ENCODE data around the gene MAD1L1.

The MAD1L1 gene

DNA sequence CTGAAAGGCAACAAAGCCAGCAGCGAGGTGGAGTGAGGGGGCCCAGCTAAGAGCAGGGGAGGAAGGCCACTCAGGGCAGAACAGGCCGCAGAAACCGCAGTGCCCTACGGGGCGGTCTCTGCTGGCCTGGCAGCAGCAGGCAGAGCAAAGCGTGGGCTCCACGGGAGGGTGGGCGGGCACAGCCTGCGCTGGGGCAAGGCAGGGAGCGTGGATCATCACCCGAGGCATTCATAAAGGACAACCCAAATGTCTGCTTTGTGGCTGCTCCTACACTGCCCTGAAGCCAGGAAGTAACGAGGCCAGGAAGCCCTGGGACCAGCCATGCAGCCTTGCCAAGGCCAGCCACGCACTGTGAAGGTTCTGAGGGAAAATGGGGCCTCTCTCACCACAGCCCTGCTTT is 127.5 kb downstream of the MAD1L1 start:
- Histone ChIP-seq H3K27ac (ENCODE audit: low read length, poor library complexity, severe bottlenecking) (no peak overlapping the region), H2BK12ac (ENCODE audit: low read length in 2 of 2) (no peak overlapping the region), H3K9ac (ENCODE audit: low read length) (peak overlapping the region; percentile 68), H4K8ac (ENCODE audit: low read length) (peak overlapping the region; percentile 50), H3K79me1 (replicated peaks; ENCODE audit: low read length, poor library complexity, severe bottlenecking) (peaks cover 13% of the 10 kb centered on the region), H3K9me3 (ENCODE audit: control insufficient read depth, low read length) (no peaks in the 10 kb centered on the region), H3K4ac (ENCODE audit: low read depth in 1 of 2, low read length in 2 of 2) (no peak overlapping the region), H2AK5ac (ENCODE audit: low read length, severe bottlenecking) (no peak overlapping the region), H2BK5ac (ENCODE audit: low read depth, low read length, poor library complexity, severe bottlenecking) (no peak overlapping the region), H2BK15ac (ENCODE audit: low read depth, poor library complexity, severe bottlenecking) (peak overlapping the region; percentile 36), H3K23ac (ENCODE audit: low read length in 2 of 2) (no peak overlapping the region), H3K4me3 (ENCODE audit: insufficient read depth in 1 of 2, low read depth in 1 of 2, low read length in 2 of 2) (no peak overlapping the region), H3K4me2 (ENCODE audit: low read length, poor library complexity, severe bottlenecking) (no peak overlapping the region), H3K14ac (ENCODE audit: low read length in 2 of 2) (no peak overlapping the region), H3K27me3 (ENCODE audit: control insufficient read depth in 1 of 2, insufficient read depth in 1 of 2, low read length in 2 of 2) (no peaks in the 10 kb centered on the region), H2BK120ac (ENCODE audit: low read depth, low read length) (no peak overlapping the region), H4K91ac (ENCODE audit: low read length) (peak overlapping the region; percentile 35), H2AFZ (ENCODE audit: low read depth, low read length) (no peak overlapping the region), H3K4me1 (ENCODE audit: control insufficient read depth, insufficient read depth, low read depth, low read length) (peaks cover 32% of the 10 kb centered on the region), H3K18ac (ENCODE audit: low read depth in 1 of 2, low read length in 2 of 2) (no peak overlapping the region), H3K36me3 (ENCODE audit: control insufficient read depth in 1 of 2, insufficient read depth in 2 of 2, low read depth in 1 of 2, low read length in 2 of 2) (peaks cover 0 to 29% of the 10 kb centered on the region in 2 experiments)
- 95% methylated on average over 13 of the region's 13 CpGs for WGBS
- DNase-seq = no peak

DNA sequence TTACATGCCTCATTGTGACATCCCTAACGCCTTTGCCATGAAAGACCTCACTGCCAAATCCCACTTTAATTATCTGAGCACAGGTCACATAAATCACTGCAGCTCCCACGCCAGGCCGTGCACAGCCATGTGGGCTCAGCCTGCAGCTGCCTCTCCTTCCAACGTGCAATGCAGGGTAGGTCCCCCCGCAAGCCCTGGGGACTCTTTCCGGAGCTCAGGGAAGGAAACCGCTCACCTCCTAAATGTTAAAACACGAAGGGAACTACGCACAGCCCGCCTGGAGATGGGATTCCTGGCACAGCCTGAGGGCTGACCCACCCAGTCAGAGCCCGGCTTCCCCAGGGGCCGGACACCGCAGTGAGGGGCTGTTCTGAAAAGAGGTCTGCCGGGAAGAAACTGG is 128.0 kb downstream of the MAD1L1 start:
- H4K91ac ChIP-seq (ENCODE audit: low read length) = peak overlapping the region; percentile 4
- peak; percentile 39 for DNase-seq
- peak overlapping the region in 1 of 2 experiments; percentile 7 for H2BK12ac ChIP-seq (ENCODE audit: low read length in 2 of 2)
- H2AK5ac ChIP-seq (ENCODE audit: low read length, severe bottlenecking) = no peak overlapping the region
- WGBS = 73% methylated on average over 14 of the region's 14 CpGs
- H3K4me2 ChIP-seq (ENCODE audit: low read length, poor library complexity, severe bottlenecking) = no peak overlapping the region
- no peak overlapping the region for H2BK5ac ChIP-seq (ENCODE audit: low read depth, low read length, poor library complexity, severe bottlenecking)
- no peak overlapping the region for H3K18ac ChIP-seq (ENCODE audit: low read depth in 1 of 2, low read length in 2 of 2)
- peak overlapping the region in 1 of 2 experiments; percentile 15 for H3K14ac ChIP-seq (ENCODE audit: low read length in 2 of 2)
- H2BK120ac ChIP-seq (ENCODE audit: low read depth, low read length) = no peak overlapping the region
- H3K4ac ChIP-seq (ENCODE audit: low read depth in 1 of 2, low read length in 2 of 2) = no peak overlapping the region
- peak overlapping the region in 1 of 2 experiments; percentile 23 for H3K4me3 ChIP-seq (ENCODE audit: insufficient read depth in 1 of 2, low read depth in 1 of 2, low read length in 2 of 2)
- H3K27ac ChIP-seq (ENCODE audit: low read length, poor library complexity, severe bottlenecking) = no peak overlapping the region
- no peaks in the 10 kb centered on the region for H3K27me3 ChIP-seq (ENCODE audit: control insufficient read depth in 1 of 2, insufficient read depth in 1 of 2, low read length in 2 of 2)
- H3K23ac ChIP-seq (ENCODE audit: low read length in 2 of 2) = no peak overlapping the region
- H3K9ac ChIP-seq (ENCODE audit: low read length) = peak overlapping the region; percentile 68
- H3K9me3 ChIP-seq (ENCODE audit: control insufficient read depth, low read length) = no peaks in the 10 kb centered on the region
- peaks cover 0 to 26% of the 10 kb centered on the region in 2 experiments for H3K36me3 ChIP-seq (ENCODE audit: control insufficient read depth in 1 of 2, insufficient read depth in 2 of 2, low read depth in 1 of 2, low read length in 2 of 2)
- peaks cover 9% of the 10 kb centered on the region for H3K79me1 ChIP-seq (replicated peaks; ENCODE audit: low read length, poor library complexity, severe bottlenecking)
- H4K8ac ChIP-seq (ENCODE audit: low read length) = peak overlapping the region; percentile 19
- no peak overlapping the region for H2AFZ ChIP-seq (ENCODE audit: low read depth, low read length)
- no peak overlapping the region for H2BK15ac ChIP-seq (ENCODE audit: low read depth, poor library complexity, severe bottlenecking)
- peaks cover 31% of the 10 kb centered on the region for H3K4me1 ChIP-seq (ENCODE audit: control insufficient read depth, insufficient read depth, low read depth, low read length)

DNA sequence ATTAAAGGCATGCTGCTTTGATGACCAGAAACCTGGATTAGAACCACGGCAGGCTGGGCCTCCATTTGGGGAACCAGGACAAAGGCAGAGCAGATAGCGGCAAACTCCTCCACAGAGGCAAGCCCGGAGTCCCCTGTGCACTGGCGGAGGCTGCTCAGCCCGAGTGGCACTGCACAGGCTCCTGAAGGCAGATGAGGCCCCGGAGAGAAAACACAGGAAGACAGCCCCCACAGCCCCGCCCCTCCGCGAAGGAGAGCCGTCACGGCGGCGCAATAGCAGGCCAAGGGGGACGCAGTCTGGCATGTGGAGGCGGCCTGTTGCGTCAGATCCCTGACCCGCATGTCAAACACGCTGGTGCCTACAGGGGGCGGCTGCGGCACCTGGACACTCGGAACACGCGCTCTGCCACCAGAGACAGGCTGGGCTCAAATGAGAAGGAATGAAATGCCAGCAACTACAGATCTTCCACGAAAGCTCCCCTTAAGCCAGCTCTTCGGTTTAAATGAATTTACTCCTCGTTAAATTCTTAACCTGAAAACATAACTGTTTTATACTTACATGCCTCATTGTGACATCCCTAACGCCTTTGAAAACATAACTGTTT is 128.5 kb downstream of the MAD1L1 start:
- WGBS = 19% methylated on average over 27 of the region's 27 CpGs
- Histone ChIP-seq H2BK120ac (ENCODE audit: low read depth, low read length) (no peak overlapping the region), H2AK5ac (ENCODE audit: low read length, severe bottlenecking) (no peak overlapping the region), H2BK15ac (ENCODE audit: low read depth, poor library complexity, severe bottlenecking) (no peak overlapping the region), H2BK5ac (ENCODE audit: low read depth, low read length, poor library complexity, severe bottlenecking) (no peak overlapping the region), H3K18ac (ENCODE audit: low read depth in 1 of 2, low read length in 2 of 2) (peak overlapping the region; percentile 16 to 59), H2AFZ (ENCODE audit: low read depth, low read length) (no peak overlapping the region), H3K4me2 (ENCODE audit: low read length, poor library complexity, severe bottlenecking) (no peak overlapping the region), H4K8ac (ENCODE audit: low read length) (peak overlapping the region; percentile 4), H3K9me3 (ENCODE audit: control insufficient read depth, low read length) (no peaks in the 10 kb centered on the region), H3K36me3 (ENCODE audit: control insufficient read depth in 1 of 2, insufficient read depth in 2 of 2, low read depth in 1 of 2, low read length in 2 of 2) (peaks cover 0 to 26% of the 10 kb centered on the region in 2 experiments), H3K23ac (ENCODE audit: low read length in 2 of 2) (no peak overlapping the region), H2BK12ac (ENCODE audit: low read length in 2 of 2) (no peak overlapping the region), H3K4ac (ENCODE audit: low read depth in 1 of 2, low read length in 2 of 2) (peak overlapping the region in 1 of 2 experiments; percentile 5), H3K14ac (ENCODE audit: low read length in 2 of 2) (no peak overlapping the region), H3K79me1 (replicated peaks; ENCODE audit: low read length, poor library complexity, severe bottlenecking) (peaks cover 9% of the 10 kb centered on the region), H3K27me3 (ENCODE audit: control insufficient read depth in 1 of 2, insufficient read depth in 1 of 2, low read length in 2 of 2) (no peaks in the 10 kb centered on the region), H3K4me1 (ENCODE audit: control insufficient read depth, insufficient read depth, low read depth, low read length) (peaks cover 34% of the 10 kb centered on the region), H3K9ac (ENCODE audit: low read length) (peak overlapping the region; percentile 68), H3K4me3 (ENCODE audit: insufficient read depth in 1 of 2, low read depth in 1 of 2, low read length in 2 of 2) (peak overlapping the region in 1 of 2 experiments; percentile 23), H3K27ac (ENCODE audit: low read length, poor library complexity, severe bottlenecking) (no peak overlapping the region), H4K91ac (ENCODE audit: low read length) (no peak overlapping the region)
- peak; percentile 90 for DNase-seq

DNA sequence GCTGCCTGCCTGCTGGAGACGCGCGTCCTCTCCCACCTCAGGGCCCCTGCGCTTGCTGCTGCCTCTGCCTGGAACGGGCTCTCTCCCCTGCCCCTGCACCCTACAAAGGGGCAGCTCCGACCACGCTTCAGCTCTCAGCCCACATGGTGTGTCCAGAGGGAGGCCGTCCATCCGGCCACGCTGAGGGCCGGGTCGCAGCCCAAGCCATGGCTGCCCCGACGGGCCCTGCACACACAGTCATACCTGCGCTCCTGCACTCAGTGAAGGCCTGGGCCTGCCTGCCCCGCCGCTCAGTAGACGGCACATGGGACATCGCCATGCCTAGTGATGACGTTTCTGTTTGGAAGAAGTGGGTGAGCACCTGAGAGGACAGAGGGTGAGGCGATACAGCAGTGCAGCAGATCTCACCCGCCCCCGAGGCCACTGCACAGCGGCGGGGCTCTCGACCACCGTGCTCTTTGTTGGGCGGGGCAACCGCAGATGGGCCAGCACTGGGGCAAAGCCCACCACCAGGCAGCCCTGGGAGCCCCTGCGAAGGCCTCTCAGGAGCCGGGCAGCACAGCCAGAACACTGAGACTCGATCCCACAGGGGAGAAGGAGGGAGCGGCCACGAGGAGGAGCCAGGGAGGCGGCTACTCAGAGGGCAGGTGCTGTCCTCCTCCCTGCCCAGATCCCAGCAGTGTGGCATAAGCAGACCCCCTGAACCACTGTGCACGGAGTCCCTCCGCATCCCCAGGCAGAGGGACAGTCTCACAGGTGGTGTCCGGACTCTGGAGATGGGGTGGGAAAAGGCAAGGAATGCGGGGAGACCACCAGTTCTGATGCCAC is 129.5 kb downstream of the MAD1L1 start:
- peak overlapping the region; percentile 68 for H3K9ac ChIP-seq (ENCODE audit: low read length)
- H2AK5ac ChIP-seq (ENCODE audit: low read length, severe bottlenecking) = no peak overlapping the region
- H2BK5ac ChIP-seq (ENCODE audit: low read depth, low read length, poor library complexity, severe bottlenecking) = no peak overlapping the region
- no peak overlapping the region for H2BK120ac ChIP-seq (ENCODE audit: low read depth, low read length)
- no peak overlapping the region for H2AFZ ChIP-seq (ENCODE audit: low read depth, low read length)
- peak overlapping the region in 1 of 2 experiments; percentile 56 for H3K14ac ChIP-seq (ENCODE audit: low read length in 2 of 2)
- H3K79me1 ChIP-seq (replicated peaks; ENCODE audit: low read length, poor library complexity, severe bottlenecking) = peaks cover 9% of the 10 kb centered on the region
- H4K8ac ChIP-seq (ENCODE audit: low read length) = peak overlapping the region; percentile 4
- H2BK12ac ChIP-seq (ENCODE audit: low read length in 2 of 2) = peak overlapping the region in 1 of 2 experiments; percentile 4
- no peak overlapping the region for H3K27ac ChIP-seq (ENCODE audit: low read length, poor library complexity, severe bottlenecking)
- H3K36me3 ChIP-seq (ENCODE audit: control insufficient read depth in 1 of 2, insufficient read depth in 2 of 2, low read depth in 1 of 2, low read length in 2 of 2) = peaks cover 0 to 21% of the 10 kb centered on the region in 2 experiments
- peak overlapping the region; percentile 20 for H2BK15ac ChIP-seq (ENCODE audit: low read depth, poor library complexity, severe bottlenecking)
- no peak overlapping the region for H3K23ac ChIP-seq (ENCODE audit: low read length in 2 of 2)
- peak overlapping the region in 1 of 2 experiments; percentile 12 for H3K4me3 ChIP-seq (ENCODE audit: insufficient read depth in 1 of 2, low read depth in 1 of 2, low read length in 2 of 2)
- no peak for DNase-seq
- peak overlapping the region in 1 of 2 experiments; percentile 90 for H3K18ac ChIP-seq (ENCODE audit: low read depth in 1 of 2, low read length in 2 of 2)
- no peaks in the 10 kb centered on the region for H3K9me3 ChIP-seq (ENCODE audit: control insufficient read depth, low read length)
- peak overlapping the region in 1 of 2 experiments; percentile 5 for H3K4ac ChIP-seq (ENCODE audit: low read depth in 1 of 2, low read length in 2 of 2)
- peak overlapping the region; percentile 59 for H4K91ac ChIP-seq (ENCODE audit: low read length)
- H3K4me2 ChIP-seq (ENCODE audit: low read length, poor library complexity, severe bottlenecking) = no peak overlapping the region
- H3K4me1 ChIP-seq (ENCODE audit: control insufficient read depth, insufficient read depth, low read depth, low read length) = peaks cover 34% of the 10 kb centered on the region
- no peaks in the 10 kb centered on the region for H3K27me3 ChIP-seq (ENCODE audit: control insufficient read depth in 1 of 2, insufficient read depth in 1 of 2, low read length in 2 of 2)
- 95% methylated on average over 39 of the region's 39 CpGs for WGBS

Measured in mesenchymal stem cell (in vitro differentiated cells and primary cell).